K562 (cell line): Measurements from ENCODE around the gene SLC38A2. TPM values are rescaled to one million over a fixed set of nuclear protein-coding genes. Genes with fewer than 3 reads are reported as not detected.
A peak's percentile ranks its signal among the peaks of the same experiment; 100 is the strongest.

Source experiments
- BRF1 ChIP-seq: IDR thresholded peaks from 3 replicates; pipeline ENCODE4 v1.6.1; 2011; ENCODE audit warnings: borderline replicate concordance, mild to moderate bottlenecking; ENCODE audit not compliant: insufficient read length; ENCODE audit errors: extremely low read depth
- CHD2 ChIP-seq: IDR thresholded peaks from 2 replicates; pipeline ENCODE4 v1.6.1; 2011; ENCODE audit warnings: low read depth, low read length
- ETV5 ChIP-seq: sonication (generic); formaldehyde crosslinking; IDR thresholded peaks from 2 replicates; pipeline ENCODE4 v1.4.0; 2020; ENCODE audit warnings: low read depth, mild to moderate bottlenecking, missing genetic modification reagents
- FOS ChIP-seq: IDR thresholded peaks from 3 replicates; pipeline ENCODE4 v1.6.1; 2011; ENCODE audit not compliant: insufficient read length; ENCODE audit errors: extremely low read depth
- FOXJ3 ChIP-seq: sonication (generic); formaldehyde crosslinking; IDR thresholded peaks from 2 replicates; pipeline ENCODE4 v1.4.0; 2020; ENCODE audit warnings: mild to moderate bottlenecking, missing genetic modification reagents
- FUS ChIP-seq: fragments of 200-400 bp; formaldehyde crosslinking; optimal IDR thresholded peaks from 2 replicates; pipeline ENCODE3; 2017; ENCODE audit warnings: low read depth, low read length
- LARP7 ChIP-seq: fragments of 450-650 bp; IDR thresholded peaks from 2 replicates; pipeline ENCODE4 v1.6.1; 2016
- PHF21A ChIP-seq: fragments of 450-650 bp; IDR thresholded peaks from 2 replicates; pipeline ENCODE4 v1.6.1; 2017; ENCODE audit warnings: low read depth, borderline replicate concordance
- RBM15 ChIP-seq: fragments of 200-400 bp; formaldehyde crosslinking; IDR thresholded peaks from 2 replicates; pipeline ENCODE4 v1.6.1; 2018; ENCODE audit warnings: mild to moderate bottlenecking, low read length, moderate library complexity; ENCODE audit not compliant: insufficient read depth
- TAL1 ChIP-seq: fragments of 450-650 bp; IDR thresholded peaks from 2 replicates; pipeline ENCODE4 v1.6.1; 2016; ENCODE audit warnings: mild to moderate bottlenecking
- TBP ChIP-seq: optimal IDR thresholded peaks from 2 replicates; pipeline ENCODE3; 2011; ENCODE audit warnings: low read depth, low read length, improper control_type of control experiment
- ZC3H4 ChIP-seq: sonication (generic); formaldehyde crosslinking; IDR thresholded peaks from 2 replicates; pipeline ENCODE4 v1.9.0; 2021; ENCODE audit warnings: missing genetic modification reagents, borderline replicate concordance
- polyA plus RNA-seq, 8 experiments: library from polyadenylated mRNA; depleted of rRNA in 4 of 8; stranded (reverse) in 5 of 8; unstranded in 3 of 8; fragments of >200 nt; fragmentation: Nextera tagmentation in 2 of 8; fragmentation: Illumina TruSeq in 1 of 8; extraction: Ambion mirVana in 2 of 8; extraction: Trizol in 1 of 8; gene quantifications; 2 replicates each; pipeline versions ENCODE4 v1.2.1 to v1.2.3, GENCODE V29; 2011 to 2014; ENCODE audit warnings: inconsistent platforms in 1 of 8, missing spikeins in 1 of 8
- total RNA-seq, 7 experiments: library from RNA; depleted of rRNA in 6 of 7; stranded (reverse); fragments of >200 nt in 6 of 7; fragmentation: Illumina TruSeq in 2 of 7; extraction: Trizol in 2 of 7; gene quantifications; 2 replicates each; pipeline versions ENCODE4 v1.2.1 to v1.2.3, GENCODE V29; 2011 to 2021; ENCODE audit warnings: low replicate concordance in 1 of 7
- TF ChIP-seq, protein P1 (sequence below): fragments of 200-800 bp; sonication (Bioruptor generic); IDR thresholded peaks from 2 replicates; pipeline ENCODE4 v1.6.1; 2016; ENCODE audit warnings: missing genetic modification characterization, missing compliant biosample characterization
- TF ChIP-seq, protein P2 (sequence below), 2 experiments: fragments of 200-800 bp in 1 of 2; sonication (Bioruptor generic) in 1 of 2; sonication (generic) in 1 of 2; formaldehyde crosslinking in 1 of 2; IDR thresholded peaks in 1 of 2; conservative IDR thresholded peaks in 1 of 2; 2 replicates each; pipeline versions ENCODE4 v1.5.0 to v1.6.1; 2016 to 2020; ENCODE audit warnings: missing compliant biosample characterization in 1 of 2, missing genetic modification characterization in 1 of 2, missing genetic modification reagents in 1 of 2
- TF ChIP-seq, protein P3 (sequence below), 2 experiments: fragments of 150-350 bp in 1 of 2; IDR thresholded peaks; 2 replicates each; pipeline ENCODE4 v1.6.1; 2012 to 2016; ENCODE audit warnings: low read depth in 2 of 2, low read length in 2 of 2, mild to moderate bottlenecking in 1 of 2, moderate library complexity in 1 of 2
- TF ChIP-seq, protein P4 (sequence below): fragments of 450-650 bp; IDR thresholded peaks from 2 replicates; pipeline ENCODE4 v1.6.1; 2016; ENCODE audit warnings: missing biosample characterization, missing genetic modification characterization

The SLC38A2 gene
- total and polyA plus RNA-seq, 9 of the 15 experiments (the other 6 are each of a cell fraction or from before 2014, with no cell fraction given), result 98.7 to 292 (median 143) TPM

DNA sequence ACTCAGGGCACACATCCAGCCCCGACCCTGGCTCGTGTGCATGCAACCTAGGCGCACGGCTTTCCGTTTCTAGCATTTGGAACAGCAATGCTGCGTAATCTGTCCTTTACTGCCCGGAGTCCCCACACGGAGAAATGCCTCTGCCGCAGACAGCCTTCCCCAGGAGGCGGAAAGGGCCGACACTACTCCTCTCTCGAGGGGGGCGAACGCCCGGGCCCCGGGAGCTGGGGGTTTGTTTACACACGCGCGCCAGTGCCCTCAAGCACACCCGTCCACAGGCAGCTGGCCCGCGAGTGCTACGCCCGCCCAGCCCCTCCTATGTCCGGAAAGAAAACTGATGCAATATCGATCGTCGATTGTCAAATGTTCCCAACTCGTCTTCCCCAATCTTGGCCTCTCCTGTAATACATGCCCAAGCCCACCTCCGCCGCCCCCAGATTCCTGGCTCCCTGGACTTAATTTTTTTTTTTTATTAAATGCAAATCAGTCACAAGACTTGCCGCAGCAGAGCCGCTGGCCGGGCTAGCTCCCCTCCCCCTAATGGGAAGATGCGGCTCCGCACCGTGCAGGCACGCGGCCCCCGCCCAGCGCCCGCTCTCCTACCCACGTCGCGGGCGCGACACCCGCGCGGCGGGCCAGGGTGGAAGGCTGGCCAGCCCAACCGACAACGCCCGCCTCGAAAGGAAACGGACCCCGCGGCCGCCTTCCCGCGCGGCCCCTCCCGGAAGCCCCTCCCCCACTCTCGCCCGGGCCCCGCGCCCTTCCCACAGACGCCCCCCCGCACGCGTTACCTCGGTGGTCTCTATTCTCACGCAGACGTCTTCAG lies 642 bp downstream of the SLC38A2 start (continued):
- TF ChIP-seq, protein P1, sequence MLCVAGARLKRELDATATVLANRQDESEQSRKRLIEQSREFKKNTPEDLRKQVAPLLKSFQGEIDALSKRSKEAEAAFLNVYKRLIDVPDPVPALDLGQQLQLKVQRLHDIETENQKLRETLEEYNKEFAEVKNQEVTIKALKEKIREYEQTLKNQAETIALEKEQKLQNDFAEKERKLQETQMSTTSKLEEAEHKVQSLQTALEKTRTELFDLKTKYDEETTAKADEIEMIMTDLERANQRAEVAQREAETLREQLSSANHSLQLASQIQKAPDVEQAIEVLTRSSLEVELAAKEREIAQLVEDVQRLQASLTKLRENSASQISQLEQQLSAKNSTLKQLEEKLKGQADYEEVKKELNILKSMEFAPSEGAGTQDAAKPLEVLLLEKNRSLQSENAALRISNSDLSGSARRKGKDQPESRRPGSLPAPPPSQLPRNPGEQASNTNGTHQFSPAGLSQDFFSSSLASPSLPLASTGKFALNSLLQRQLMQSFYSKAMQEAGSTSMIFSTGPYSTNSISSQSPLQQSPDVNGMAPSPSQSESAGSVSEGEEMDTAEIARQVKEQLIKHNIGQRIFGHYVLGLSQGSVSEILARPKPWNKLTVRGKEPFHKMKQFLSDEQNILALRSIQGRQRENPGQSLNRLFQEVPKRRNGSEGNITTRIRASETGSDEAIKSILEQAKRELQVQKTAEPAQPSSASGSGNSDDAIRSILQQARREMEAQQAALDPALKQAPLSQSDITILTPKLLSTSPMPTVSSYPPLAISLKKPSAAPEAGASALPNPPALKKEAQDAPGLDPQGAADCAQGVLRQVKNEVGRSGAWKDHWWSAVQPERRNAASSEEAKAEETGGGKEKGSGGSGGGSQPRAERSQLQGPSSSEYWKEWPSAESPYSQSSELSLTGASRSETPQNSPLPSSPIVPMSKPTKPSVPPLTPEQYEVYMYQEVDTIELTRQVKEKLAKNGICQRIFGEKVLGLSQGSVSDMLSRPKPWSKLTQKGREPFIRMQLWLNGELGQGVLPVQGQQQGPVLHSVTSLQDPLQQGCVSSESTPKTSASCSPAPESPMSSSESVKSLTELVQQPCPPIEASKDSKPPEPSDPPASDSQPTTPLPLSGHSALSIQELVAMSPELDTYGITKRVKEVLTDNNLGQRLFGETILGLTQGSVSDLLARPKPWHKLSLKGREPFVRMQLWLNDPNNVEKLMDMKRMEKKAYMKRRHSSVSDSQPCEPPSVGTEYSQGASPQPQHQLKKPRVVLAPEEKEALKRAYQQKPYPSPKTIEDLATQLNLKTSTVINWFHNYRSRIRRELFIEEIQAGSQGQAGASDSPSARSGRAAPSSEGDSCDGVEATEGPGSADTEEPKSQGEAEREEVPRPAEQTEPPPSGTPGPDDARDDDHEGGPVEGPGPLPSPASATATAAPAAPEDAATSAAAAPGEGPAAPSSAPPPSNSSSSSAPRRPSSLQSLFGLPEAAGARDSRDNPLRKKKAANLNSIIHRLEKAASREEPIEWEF (CRISPR knock-in tag), result no peak
- 0 out of 2 replicates have a peak, but pooled peaks have one; percentile 53 for TF ChIP-seq LARP7
- no peak for TF ChIP-seq PHF21A
- TF ChIP-seq TBP, result no peak
- TF ChIP-seq FUS, result peak; percentile 86
- TF ChIP-seq, protein P2, sequence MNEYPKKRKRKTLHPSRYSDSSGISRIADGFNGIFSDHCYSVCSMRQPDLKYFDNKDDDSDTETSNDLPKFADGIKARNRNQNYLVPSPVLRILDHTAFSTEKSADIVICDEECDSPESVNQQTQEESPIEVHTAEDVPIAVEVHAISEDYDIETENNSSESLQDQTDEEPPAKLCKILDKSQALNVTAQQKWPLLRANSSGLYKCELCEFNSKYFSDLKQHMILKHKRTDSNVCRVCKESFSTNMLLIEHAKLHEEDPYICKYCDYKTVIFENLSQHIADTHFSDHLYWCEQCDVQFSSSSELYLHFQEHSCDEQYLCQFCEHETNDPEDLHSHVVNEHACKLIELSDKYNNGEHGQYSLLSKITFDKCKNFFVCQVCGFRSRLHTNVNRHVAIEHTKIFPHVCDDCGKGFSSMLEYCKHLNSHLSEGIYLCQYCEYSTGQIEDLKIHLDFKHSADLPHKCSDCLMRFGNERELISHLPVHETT (CRISPR knock-in tag; conservative IDR thresholded peaks at IDR 0.05 in 1 of 2, IDR thresholded peaks at IDR 0.05 in 1 of 2), result no peak
- no peak for TF ChIP-seq BRF1
- TF ChIP-seq RBM15, result no peak
- no peak for TF ChIP-seq ZC3H4 (CRISPR knock-in tag)
- TF ChIP-seq FOS, result no peak
- TF ChIP-seq FOXJ3, result no peak
- no peak for TF ChIP-seq TAL1
- TF ChIP-seq, protein P3, sequence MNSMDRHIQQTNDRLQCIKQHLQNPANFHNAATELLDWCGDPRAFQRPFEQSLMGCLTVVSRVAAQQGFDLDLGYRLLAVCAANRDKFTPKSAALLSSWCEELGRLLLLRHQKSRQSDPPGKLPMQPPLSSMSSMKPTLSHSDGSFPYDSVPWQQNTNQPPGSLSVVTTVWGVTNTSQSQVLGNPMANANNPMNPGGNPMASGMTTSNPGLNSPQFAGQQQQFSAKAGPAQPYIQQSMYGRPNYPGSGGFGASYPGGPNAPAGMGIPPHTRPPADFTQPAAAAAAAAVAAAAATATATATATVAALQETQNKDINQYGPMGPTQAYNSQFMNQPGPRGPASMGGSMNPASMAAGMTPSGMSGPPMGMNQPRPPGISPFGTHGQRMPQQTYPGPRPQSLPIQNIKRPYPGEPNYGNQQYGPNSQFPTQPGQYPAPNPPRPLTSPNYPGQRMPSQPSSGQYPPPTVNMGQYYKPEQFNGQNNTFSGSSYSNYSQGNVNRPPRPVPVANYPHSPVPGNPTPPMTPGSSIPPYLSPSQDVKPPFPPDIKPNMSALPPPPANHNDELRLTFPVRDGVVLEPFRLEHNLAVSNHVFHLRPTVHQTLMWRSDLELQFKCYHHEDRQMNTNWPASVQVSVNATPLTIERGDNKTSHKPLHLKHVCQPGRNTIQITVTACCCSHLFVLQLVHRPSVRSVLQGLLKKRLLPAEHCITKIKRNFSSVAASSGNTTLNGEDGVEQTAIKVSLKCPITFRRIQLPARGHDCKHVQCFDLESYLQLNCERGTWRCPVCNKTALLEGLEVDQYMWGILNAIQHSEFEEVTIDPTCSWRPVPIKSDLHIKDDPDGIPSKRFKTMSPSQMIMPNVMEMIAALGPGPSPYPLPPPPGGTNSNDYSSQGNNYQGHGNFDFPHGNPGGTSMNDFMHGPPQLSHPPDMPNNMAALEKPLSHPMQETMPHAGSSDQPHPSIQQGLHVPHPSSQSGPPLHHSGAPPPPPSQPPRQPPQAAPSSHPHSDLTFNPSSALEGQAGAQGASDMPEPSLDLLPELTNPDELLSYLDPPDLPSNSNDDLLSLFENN (IDR thresholded peaks at IDR 0.05; ENCODE audit: low read depth in 2 of 2, low read length in 2 of 2), result no peak
- TF ChIP-seq, protein P4, sequence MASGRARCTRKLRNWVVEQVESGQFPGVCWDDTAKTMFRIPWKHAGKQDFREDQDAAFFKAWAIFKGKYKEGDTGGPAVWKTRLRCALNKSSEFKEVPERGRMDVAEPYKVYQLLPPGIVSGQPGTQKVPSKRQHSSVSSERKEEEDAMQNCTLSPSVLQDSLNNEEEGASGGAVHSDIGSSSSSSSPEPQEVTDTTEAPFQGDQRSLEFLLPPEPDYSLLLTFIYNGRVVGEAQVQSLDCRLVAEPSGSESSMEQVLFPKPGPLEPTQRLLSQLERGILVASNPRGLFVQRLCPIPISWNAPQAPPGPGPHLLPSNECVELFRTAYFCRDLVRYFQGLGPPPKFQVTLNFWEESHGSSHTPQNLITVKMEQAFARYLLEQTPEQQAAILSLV (tag), result no peak
- peak; percentile 8; the same call in 1 of the 2 replicates for TF ChIP-seq CHD2
- TF ChIP-seq ETV5 (CRISPR knock-in tag), result no peak; the same call in 1 of the 2 replicates
